ENCODE data around the gene NEGR1. TPM values are rescaled to one million over a fixed set of nuclear protein-coding genes. Genes with fewer than 3 reads are reported as not detected.

NEGR1 gene
- total RNA-seq, 1 experiment from 2014 or later = 0.05 TPM

DNA sequence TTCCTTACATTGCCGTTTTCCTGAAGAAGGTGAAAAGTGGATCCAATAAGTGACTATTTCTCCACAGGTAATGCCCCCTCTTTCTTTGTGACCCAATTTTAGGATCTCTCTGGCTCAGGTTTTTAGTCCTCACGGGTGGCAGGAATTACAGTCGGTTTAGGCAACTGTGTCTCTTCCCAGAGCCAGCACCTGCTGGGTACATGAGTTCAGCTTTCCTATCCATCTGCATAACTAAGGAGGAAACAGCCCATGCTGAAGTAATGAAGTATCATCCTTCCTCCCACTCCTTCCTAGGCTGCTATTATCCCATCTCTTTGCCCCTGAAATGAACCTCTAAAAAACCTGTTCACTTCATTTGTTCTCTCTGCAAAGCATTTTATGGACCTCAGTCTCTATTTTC lies 544.6 kb downstream of the NEGR1 start:
- H3K79me2 ChIP-seq (ENCODE audit: insufficient read depth, low read length) = no peaks in the 10 kb centered on the region
- intact Hi-C loops (cut with micrococcal nuclease) = no loop called here

More for the DNA sequence above, 544.6 kb downstream of the NEGR1 start:
- Histone ChIP-seq H2AFZ (ENCODE audit: low read depth, low read length, poor library complexity, severe bottlenecking) (no peak overlapping the region), H3K4me1 (ENCODE audit: control insufficient read depth in 1 of 2, insufficient read depth in 2 of 2, low read length in 2 of 2) (no peaks in the 10 kb centered on the region), H3K4me3 (replicated peaks in 1 of 2; ENCODE audit: low read depth in 1 of 2, low read length in 2 of 2) (no peak overlapping the region), H3K9me3 (ENCODE audit: control insufficient read depth in 1 of 2, insufficient read depth in 1 of 2, low read depth in 1 of 2, low read length in 2 of 2) (peaks cover 0 to 5% of the 10 kb centered on the region in 2 experiments; a peak in 2 of 4 replicates), H3K27me3 (ENCODE audit: insufficient read depth, low read length) (no peaks in the 10 kb centered on the region), H3K9me2 (ENCODE audit: insufficient read depth) (no peaks in the 10 kb centered on the region), H3K36me3 (ENCODE audit: control insufficient read depth in 1 of 2, insufficient read depth in 2 of 2, low read length in 2 of 2) (no peaks in the 10 kb centered on the region), H3K4me2 (ENCODE audit: low read length) (no peak overlapping the region), H4K20me1 (ENCODE audit: insufficient read depth) (no peaks in the 10 kb centered on the region), H3K27ac (ENCODE audit: low read depth, low read length) (no peak overlapping the region), H3K9ac (ENCODE audit: low read length) (no peak overlapping the region)
- BruUV-seq (replicated peaks) = no TSS peak
- ChIA-PET RAD21 (ENCODE audit: low non-redundant PET in 1 of 2, low total read pairs in 2 of 2, uncharacterized antibody in 2 of 2, unreplicated experiment in 2 of 2) (no interaction called here), POLR2A (no interaction called here), CTCF (no interaction called here)
- TF ChIP-seq ATF3 (IDR thresholded peaks at IDR 0.05) (no peak), SIN3A (IDR thresholded peaks at IDR 0.05; ENCODE audit: low read depth) (no peak), TCF7L2 (IDR thresholded peaks at IDR 0.05; ENCODE audit: borderline replicate concordance, extremely low read depth, insufficient read depth, insufficient read length) (no peak), SRF (IDR thresholded peaks at IDR 0.05; ENCODE audit: low read depth) (no peak), JUND (IDR thresholded peaks at IDR 0.05) (no peak), EZH2phosphoT487 (IDR thresholded peaks at IDR 0.05; ENCODE audit: borderline replicate concordance) (no peak), ZNF274 (IDR thresholded peaks at IDR 0.05; ENCODE audit: low read depth, low read length) (no peak), ELF1 (IDR thresholded peaks at IDR 0.05; ENCODE audit: borderline replicate concordance, low read depth) (no peak), REST (IDR thresholded peaks at IDR 0.05; ENCODE audit: low read depth) (no peak), POLR2A (IDR thresholded peaks at IDR 0.05; ENCODE audit: borderline replicate concordance, extremely low read depth, insufficient read depth, insufficient read length) (no peak), EZH2 (IDR thresholded peaks at IDR 0.05) (no peak), YY1 (IDR thresholded peaks at IDR 0.05; ENCODE audit: extremely low read depth, insufficient replicate concordance, low read depth, low read length) (no peak), FOSL1 (IDR thresholded peaks at IDR 0.05; ENCODE audit: low read depth) (no peak)
- TF ChIP-seq, protein P1, sequence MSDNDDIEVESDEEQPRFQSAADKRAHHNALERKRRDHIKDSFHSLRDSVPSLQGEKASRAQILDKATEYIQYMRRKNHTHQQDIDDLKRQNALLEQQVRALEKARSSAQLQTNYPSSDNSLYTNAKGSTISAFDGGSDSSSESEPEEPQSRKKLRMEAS (IDR thresholded peaks at IDR 0.05) = no peak
- no peak for ATAC-seq
- DNase-seq (ENCODE audit: low read depth, low spot score) = no peak
